Liver (tissue), 9 donors: ENCODE data around the gene TRIM5. TPM values are rescaled to one million over a fixed set of nuclear protein-coding genes. Genes with fewer than 3 reads are reported as not detected.
"Not testable (repeated sequence)": the region's sequence is repeated elsewhere in the genome, so short reads cannot be mapped to it uniquely, and the experiment has no call there.

Source experiments
- DNase-seq: peaks from one replicate; pipeline ENCODE4 v3.0.0-alpha.2; 2017; ENCODE audit warnings: low spot score
- H3K27ac ChIP-seq, 2 donors: one replicate each; pipeline ENCODE4 v1.7.0; 2013; ENCODE audit warnings: inconsistent platforms in 2 of 2, low read length in 2 of 2, control low read depth in 1 of 2, low read depth in 1 of 2, mild to moderate bottlenecking in 1 of 2
- H3K27me3 ChIP-seq, 4 donors: one replicate each; pipeline versions ENCODE4 v1.6.1 to v1.7.0; 2013; ENCODE audit warnings: low read length in 3 of 4, inconsistent platforms in 1 of 4, mild to moderate bottlenecking in 1 of 4, moderate library complexity in 1 of 4; ENCODE audit not compliant: control insufficient read depth in 4 of 4, insufficient read depth in 4 of 4
- H3K36me3 ChIP-seq, 4 donors: one replicate each; pipeline versions ENCODE4 v1.6.1 to v1.7.0; 2013; ENCODE audit warnings: low read length in 3 of 4, mild to moderate bottlenecking in 3 of 4, low read depth in 1 of 4, moderate library complexity in 1 of 4; ENCODE audit not compliant: control insufficient read depth in 4 of 4, insufficient read depth in 3 of 4
- H3K4me1 ChIP-seq, 4 donors: one replicate each; pipeline versions ENCODE4 v1.6.1 to v1.7.0; 2013; ENCODE audit warnings: low read length in 3 of 4, mild to moderate bottlenecking in 3 of 4, moderate library complexity in 1 of 4; ENCODE audit not compliant: control insufficient read depth in 4 of 4, insufficient read depth in 4 of 4
- H3K4me3 ChIP-seq, 3 donors: one replicate each; pipeline versions ENCODE4 v1.6.1 to v1.7.0; 2013; ENCODE audit warnings: low read length in 3 of 3, control low read depth in 1 of 3, low read depth in 1 of 3, mild to moderate bottlenecking in 1 of 3
- H3K9ac ChIP-seq, 2 donors: one replicate each; pipeline ENCODE4 v1.7.0; 2013; ENCODE audit warnings: low read length in 2 of 2, mild to moderate bottlenecking in 2 of 2, moderate library complexity in 2 of 2, control low read depth in 1 of 2, low read depth in 1 of 2
- H3K9me3 ChIP-seq, 4 donors: one replicate each; pipeline versions ENCODE4 v1.6.1 to v1.7.0; 2013; ENCODE audit warnings: low read length in 3 of 4; ENCODE audit not compliant: control insufficient read depth in 4 of 4
- ATF3 ChIP-seq: IDR thresholded peaks from 2 replicates; pipeline ENCODE4 v1.6.1; 2016; ENCODE audit warnings: antibody characterized with exemption
- EGR1 ChIP-seq, 2 donors: IDR thresholded peaks; 2 replicates each; pipeline ENCODE4 v1.6.1; 2016 to 2018; ENCODE audit warnings: antibody characterized with exemption in 2 of 2, low read depth in 2 of 2
- FOXA1 ChIP-seq: IDR thresholded peaks from 2 replicates; pipeline ENCODE4 v1.6.1; 2016; ENCODE audit warnings: antibody characterized with exemption
- FOXA2 ChIP-seq: IDR thresholded peaks from 2 replicates; pipeline ENCODE4 v1.6.1; 2016; ENCODE audit warnings: antibody characterized with exemption
- GABPA ChIP-seq, 2 donors: IDR thresholded peaks in 1 of 2; conservative IDR thresholded peaks in 1 of 2; 2 replicates each; pipeline ENCODE4 v1.6.1; 2016; ENCODE audit warnings: antibody characterized with exemption in 2 of 2, mild to moderate bottlenecking in 1 of 2, moderate library complexity in 1 of 2
- HNF4A ChIP-seq, 2 donors: conservative IDR thresholded peaks; 2 replicates each; pipeline ENCODE4 v1.6.1; 2016; ENCODE audit warnings: antibody characterized with exemption in 2 of 2, mild to moderate bottlenecking in 2 of 2
- HNF4G ChIP-seq: IDR thresholded peaks from 2 replicates; pipeline ENCODE4 v1.6.1; 2016; ENCODE audit warnings: antibody characterized with exemption
- JUND ChIP-seq, 2 donors: IDR thresholded peaks; 2 replicates each; pipeline ENCODE4 v1.6.1; 2016; ENCODE audit warnings: antibody characterized with exemption in 2 of 2
- MAX ChIP-seq: IDR thresholded peaks from 2 replicates; pipeline ENCODE4 v1.6.1; 2016; ENCODE audit warnings: antibody characterized with exemption
- NR2F2 ChIP-seq: IDR thresholded peaks from 2 replicates; pipeline ENCODE4 v1.6.1; 2016; ENCODE audit warnings: antibody characterized with exemption
- RAD21 ChIP-seq, 2 donors: IDR thresholded peaks; 2 replicates each; pipeline ENCODE4 v1.6.1; 2016; ENCODE audit warnings: antibody characterized with exemption in 2 of 2, mild to moderate bottlenecking in 2 of 2
- RXRA ChIP-seq, 2 donors: IDR thresholded peaks; 2 replicates each; pipeline ENCODE4 v1.6.1; 2017 to 2018; ENCODE audit warnings: antibody characterized with exemption in 2 of 2, mild to moderate bottlenecking in 1 of 2
- TAF1 ChIP-seq: conservative IDR thresholded peaks from 2 replicates; pipeline ENCODE4 v1.6.1; 2016; ENCODE audit warnings: antibody characterized with exemption, mild to moderate bottlenecking
- YY1 ChIP-seq: IDR thresholded peaks from 2 replicates; pipeline ENCODE4 v1.6.1; 2016; ENCODE audit warnings: antibody characterized with exemption, mild to moderate bottlenecking
- ZBTB33 ChIP-seq: IDR thresholded peaks from 2 replicates; pipeline ENCODE4 v1.6.1; 2016; ENCODE audit warnings: antibody characterized with exemption
- WGBS: extraction: QIAGEN DNeasy Blood & Tissue Kit; methylation state at CpG from one replicate; pipeline ENCODE4 v1.1.7; 2013; 5-methylcytosine and 5-hydroxymethylcytosine counted together
- polyA plus RNA-seq, 2 donors: library from polyadenylated mRNA; stranded (reverse) in 1 of 2; unstranded in 1 of 2; fragments of 200-250 nt in 1 of 2; fragments of >200 nt in 1 of 2; fragmentation: Nextera tagmentation in 1 of 2; extraction: Ambion mirVana in 1 of 2; gene quantifications; one replicate each; pipeline versions ENCODE4 v1.2.1 to v1.2.3, GENCODE V29; 2013 to 2015
- total RNA-seq, 2 donors: library from RNA; depleted of rRNA; stranded (reverse); fragments of >200 nt; gene quantifications; one replicate each; pipeline ENCODE4 v1.2.3, GENCODE V29; 2014
- TF ChIP-seq, protein P1 (sequence below): IDR thresholded peaks from 2 replicates; pipeline ENCODE4 v1.6.1; 2016; ENCODE audit warnings: antibody characterized with exemption, mild to moderate bottlenecking
- TF ChIP-seq, protein P2 (sequence below): fragments of 150-350 bp; IDR thresholded peaks from 2 replicates; pipeline ENCODE4 v1.5.1; 2017; ENCODE audit warnings: improper control_type of control experiment, low read depth, low read length; ENCODE audit not compliant: missing input control
- donor health status: healthy.
- donor health status: healthy.
- donor health status: healthy.
- donor health status: healthy.
- donor health status: healthy.

TRIM5 gene
- total and polyA plus RNA-seq, 4 donors, result 7.8 to 20.2 (median 13.1) TPM

GRCh38 chr11:5719703-5720495 lies 35.0 kb upstream of the TRIM5 start:
- no peaks in the 10 kb centered on the region for H3K36me3 ChIP-seq
- TF ChIP-seq HNF4A (conservative IDR thresholded peaks at IDR 0.05) (no peak), JUND (IDR thresholded peaks at IDR 0.05) (no peak), HNF4G (no peak), FOXA2 (no peak), NR2F2 (no peak), FOXA1 (no peak), ATF3 (no peak)
- no peaks in the 10 kb centered on the region for H3K4me1 ChIP-seq
- WGBS, result 90% methylated on average over 3 of the region's 3 CpGs
- H3K4me3 ChIP-seq, result no peak overlapping the region
- no peak overlapping the region for H3K27ac ChIP-seq
- no peaks in the 10 kb centered on the region for H3K27me3 ChIP-seq
- no peaks in the 10 kb centered on the region for H3K9me3 ChIP-seq
- no peak overlapping the region for H3K9ac ChIP-seq
- no peak for DNase-seq

GRCh38 chr11:5716518-5716917 lies 31.6 kb upstream of the TRIM5 start:
- H3K27me3 ChIP-seq, H3K9ac ChIP-seq, H3K4me3 ChIP-seq, H3K9me3 ChIP-seq, H3K36me3 ChIP-seq, H3K4me1 ChIP-seq, DNase-seq, H3K27ac ChIP-seq: not testable (repeated sequence)
- 89% methylated on average over 1 of the region's 1 CpG for WGBS

DNA sequence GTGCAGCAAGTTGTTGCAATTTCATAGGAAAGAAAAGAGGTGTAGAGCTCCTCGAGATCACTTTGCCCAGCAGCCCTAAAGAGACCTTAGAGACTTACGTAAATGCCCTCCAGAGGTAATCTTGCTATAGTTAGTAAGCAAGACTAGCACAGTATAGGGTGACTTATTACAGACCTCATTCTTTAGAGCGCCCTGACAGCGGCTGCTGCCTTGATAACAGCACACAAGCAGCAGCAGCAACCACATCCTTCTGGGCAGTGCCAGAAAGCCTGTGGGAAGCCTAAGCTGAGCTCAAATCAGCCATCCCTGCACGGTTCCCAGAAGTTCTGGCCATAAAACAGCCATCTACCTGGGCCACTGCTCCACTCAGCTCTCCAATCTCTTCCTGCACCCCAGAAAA lies 28.8 kb upstream of the TRIM5 start:
- H3K27ac ChIP-seq, result no peak overlapping the region
- no peaks in the 10 kb centered on the region for H3K27me3 ChIP-seq
- no peaks in the 10 kb centered on the region for H3K9me3 ChIP-seq
- H3K4me1 ChIP-seq, result no peaks in the 10 kb centered on the region
- H3K4me3 ChIP-seq, result no peak overlapping the region
- no peak for DNase-seq
- 77% methylated on average over 5 of the region's 5 CpGs for WGBS
- TF ChIP-seq JUND (IDR thresholded peaks at IDR 0.05) (no peak), FOXA2 (no peak), ATF3 (no peak), MAX (no peak), YY1 (no peak), RXRA (IDR thresholded peaks at IDR 0.05) (no peak), NR2F2 (no peak), RAD21 (IDR thresholded peaks at IDR 0.05) (no peak), GABPA (IDR thresholded peaks at IDR 0.05 in 1 of 2, conservative IDR thresholded peaks at IDR 0.05 in 1 of 2) (no peak), ZBTB33 (no peak), HNF4A (conservative IDR thresholded peaks at IDR 0.05) (no peak), TAF1 (no peak), FOXA1 (no peak), EGR1 (IDR thresholded peaks at IDR 0.05; ENCODE audit: low read depth in 2 of 2) (no peak), HNF4G (no peak)
- TF ChIP-seq, protein P1, sequence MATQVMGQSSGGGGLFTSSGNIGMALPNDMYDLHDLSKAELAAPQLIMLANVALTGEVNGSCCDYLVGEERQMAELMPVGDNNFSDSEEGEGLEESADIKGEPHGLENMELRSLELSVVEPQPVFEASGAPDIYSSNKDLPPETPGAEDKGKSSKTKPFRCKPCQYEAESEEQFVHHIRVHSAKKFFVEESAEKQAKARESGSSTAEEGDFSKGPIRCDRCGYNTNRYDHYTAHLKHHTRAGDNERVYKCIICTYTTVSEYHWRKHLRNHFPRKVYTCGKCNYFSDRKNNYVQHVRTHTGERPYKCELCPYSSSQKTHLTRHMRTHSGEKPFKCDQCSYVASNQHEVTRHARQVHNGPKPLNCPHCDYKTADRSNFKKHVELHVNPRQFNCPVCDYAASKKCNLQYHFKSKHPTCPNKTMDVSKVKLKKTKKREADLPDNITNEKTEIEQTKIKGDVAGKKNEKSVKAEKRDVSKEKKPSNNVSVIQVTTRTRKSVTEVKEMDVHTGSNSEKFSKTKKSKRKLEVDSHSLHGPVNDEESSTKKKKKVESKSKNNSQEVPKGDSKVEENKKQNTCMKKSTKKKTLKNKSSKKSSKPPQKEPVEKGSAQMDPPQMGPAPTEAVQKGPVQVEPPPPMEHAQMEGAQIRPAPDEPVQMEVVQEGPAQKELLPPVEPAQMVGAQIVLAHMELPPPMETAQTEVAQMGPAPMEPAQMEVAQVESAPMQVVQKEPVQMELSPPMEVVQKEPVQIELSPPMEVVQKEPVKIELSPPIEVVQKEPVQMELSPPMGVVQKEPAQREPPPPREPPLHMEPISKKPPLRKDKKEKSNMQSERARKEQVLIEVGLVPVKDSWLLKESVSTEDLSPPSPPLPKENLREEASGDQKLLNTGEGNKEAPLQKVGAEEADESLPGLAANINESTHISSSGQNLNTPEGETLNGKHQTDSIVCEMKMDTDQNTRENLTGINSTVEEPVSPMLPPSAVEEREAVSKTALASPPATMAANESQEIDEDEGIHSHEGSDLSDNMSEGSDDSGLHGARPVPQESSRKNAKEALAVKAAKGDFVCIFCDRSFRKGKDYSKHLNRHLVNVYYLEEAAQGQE, result no peak
- TF ChIP-seq, protein P2, sequence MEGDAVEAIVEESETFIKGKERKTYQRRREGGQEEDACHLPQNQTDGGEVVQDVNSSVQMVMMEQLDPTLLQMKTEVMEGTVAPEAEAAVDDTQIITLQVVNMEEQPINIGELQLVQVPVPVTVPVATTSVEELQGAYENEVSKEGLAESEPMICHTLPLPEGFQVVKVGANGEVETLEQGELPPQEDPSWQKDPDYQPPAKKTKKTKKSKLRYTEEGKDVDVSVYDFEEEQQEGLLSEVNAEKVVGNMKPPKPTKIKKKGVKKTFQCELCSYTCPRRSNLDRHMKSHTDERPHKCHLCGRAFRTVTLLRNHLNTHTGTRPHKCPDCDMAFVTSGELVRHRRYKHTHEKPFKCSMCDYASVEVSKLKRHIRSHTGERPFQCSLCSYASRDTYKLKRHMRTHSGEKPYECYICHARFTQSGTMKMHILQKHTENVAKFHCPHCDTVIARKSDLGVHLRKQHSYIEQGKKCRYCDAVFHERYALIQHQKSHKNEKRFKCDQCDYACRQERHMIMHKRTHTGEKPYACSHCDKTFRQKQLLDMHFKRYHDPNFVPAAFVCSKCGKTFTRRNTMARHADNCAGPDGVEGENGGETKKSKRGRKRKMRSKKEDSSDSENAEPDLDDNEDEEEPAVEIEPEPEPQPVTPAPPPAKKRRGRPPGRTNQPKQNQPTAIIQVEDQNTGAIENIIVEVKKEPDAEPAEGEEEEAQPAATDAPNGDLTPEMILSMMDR, result no peak
- H3K36me3 ChIP-seq, result peaks cover 0 to 5% (median 3%) of the 10 kb centered on the region in 4 donors
- H3K9ac ChIP-seq, result no peak overlapping the region
